HG02642 (cell line): Measurements from ENCODE around the gene URGCP.
A peak's percentile ranks its signal among the peaks of the same experiment; 100 is the strongest.

Source experiments
- ATAC-seq: cut with Tn5 transposase; IDR thresholded peaks from one replicate; pipeline ENCODE4 v1.9.1; 2021; ENCODE audit warnings: mild to moderate bottlenecking; ENCODE audit not compliant: unreplicated experiment, poor library complexity

The URGCP gene

GRCh38 chr7:43877968-43878864, 28.2 kb downstream of the URGCP start:
- ATAC-seq: no peak

- ATAC-seq: no peak
Observed at GRCh38 chr7:43876976-43877745, 29.2 kb downstream of the URGCP start.

- ATAC-seq: no peak
Observed at GRCh38 chr7:43876241-43876640, 30.2 kb downstream of the URGCP start.

DNA sequence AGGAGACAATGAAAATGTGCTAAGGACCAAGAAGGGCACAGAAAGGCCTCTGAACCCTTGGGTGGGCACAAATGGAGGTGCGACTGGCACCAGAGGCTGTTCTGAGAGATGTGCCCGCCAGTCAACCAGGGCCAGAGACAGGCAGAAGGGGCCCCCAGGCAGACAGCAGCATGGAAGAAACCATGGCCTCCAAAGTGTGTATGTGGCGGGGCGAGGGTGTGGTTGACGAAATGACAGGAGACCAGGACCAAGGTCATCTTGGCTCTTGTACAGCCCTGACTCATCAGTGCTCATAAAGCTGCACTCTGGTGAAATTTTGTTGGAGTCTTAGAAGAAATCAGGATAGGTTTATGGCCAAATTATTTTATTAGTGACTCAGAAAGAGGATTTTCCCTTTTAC, 33.1 kb downstream of the URGCP start:
- ATAC-seq: no peak

- ATAC-seq: no peak
Observed at GRCh38 chr7:43872406-43873110, 33.8 kb downstream of the URGCP start.

- ATAC-seq: no peak
Observed at GRCh38 chr7:43871064-43871463, 35.3 kb downstream of the URGCP start.

- ATAC-seq: no peak
Observed at GRCh38 chr7:43870316-43870715, 36.1 kb downstream of the URGCP start.

DNA sequence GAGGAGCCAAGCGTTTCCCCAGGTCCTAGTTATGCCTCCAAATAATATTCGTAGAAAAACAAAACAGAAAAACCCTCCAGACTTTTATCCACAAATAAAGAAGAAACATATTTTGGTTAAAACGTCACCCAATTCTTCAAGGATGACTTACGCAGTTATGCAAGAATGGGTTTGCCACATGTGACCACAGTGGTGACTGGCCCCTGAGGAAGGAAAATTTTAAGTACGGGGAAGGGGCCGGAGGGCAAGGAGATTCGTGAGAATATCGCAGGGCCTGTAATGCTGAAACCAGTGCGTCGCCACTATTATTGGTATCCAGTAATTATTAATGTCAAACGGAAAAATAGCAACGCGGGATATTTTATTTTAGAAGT, 36.5 kb downstream of the URGCP start:
- ATAC-seq: peak; percentile 11

- ATAC-seq: peak; percentile 91
Observed at GRCh38 chr7:43869006-43869866, 37.2 kb downstream of the URGCP start, which contains the start of gene MRPS24. Gene MRPS24 (minus strand): TSS chr7:43869517. CDS start chr7:43869495, 22 bp downstream.

DNA sequence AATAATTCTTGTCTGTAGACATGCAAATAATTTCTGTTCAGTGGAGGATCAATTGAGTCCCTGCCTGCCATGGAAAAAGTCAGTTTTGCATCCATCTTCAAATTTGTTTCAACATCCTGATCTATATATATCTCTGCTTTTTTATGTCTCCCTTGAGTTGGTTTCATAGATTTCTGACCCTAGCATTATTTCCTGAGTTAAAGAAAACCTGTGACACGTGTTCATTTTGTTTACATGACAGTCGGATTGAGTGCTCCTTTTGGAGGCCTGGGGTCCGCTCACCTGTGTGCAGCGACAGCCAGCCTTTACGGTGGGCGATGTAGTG, 37.8 kb downstream of the URGCP start:
- ATAC-seq: no peak

DNA sequence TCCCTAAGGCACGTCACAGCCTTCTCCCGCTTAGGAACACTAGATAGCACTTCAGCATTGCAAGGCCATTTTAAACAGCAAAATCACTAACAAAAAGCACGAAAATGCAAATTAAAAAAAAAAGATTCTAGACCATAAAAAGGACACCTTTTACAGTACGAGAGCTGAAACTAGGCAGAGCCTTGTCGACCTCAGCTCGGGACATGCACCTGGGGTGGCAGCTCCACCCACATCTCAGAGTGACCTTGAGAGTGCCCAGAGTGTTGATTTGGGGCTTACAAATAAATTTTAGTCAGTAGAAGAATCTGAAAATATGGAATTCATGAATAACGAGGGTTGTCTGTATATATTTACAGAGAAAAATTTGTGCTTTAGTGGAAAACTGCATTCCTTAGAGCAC, 38.2 kb downstream of the URGCP start:
- no peak for ATAC-seq

DNA sequence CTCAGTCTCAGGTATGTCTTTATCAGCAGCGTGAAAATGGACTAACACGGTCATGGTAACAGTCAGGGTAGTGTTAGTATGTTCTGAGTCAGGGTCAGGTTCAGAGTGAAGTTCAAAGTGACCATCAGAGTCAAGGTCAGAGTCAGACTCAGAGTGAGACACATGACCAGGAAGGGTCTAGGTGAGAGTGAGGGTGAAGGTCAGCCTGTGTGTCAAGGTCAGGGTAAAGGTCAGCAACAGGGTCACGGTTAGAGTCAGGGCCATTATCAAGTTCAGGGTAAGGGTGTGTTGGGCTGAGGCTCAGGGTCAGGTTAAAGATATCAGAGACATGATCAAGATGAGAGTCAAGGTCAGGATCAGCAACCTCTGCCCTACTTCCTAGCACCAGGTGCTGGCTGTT, 41.1 kb downstream of the URGCP start:
- no peak for ATAC-seq

DNA sequence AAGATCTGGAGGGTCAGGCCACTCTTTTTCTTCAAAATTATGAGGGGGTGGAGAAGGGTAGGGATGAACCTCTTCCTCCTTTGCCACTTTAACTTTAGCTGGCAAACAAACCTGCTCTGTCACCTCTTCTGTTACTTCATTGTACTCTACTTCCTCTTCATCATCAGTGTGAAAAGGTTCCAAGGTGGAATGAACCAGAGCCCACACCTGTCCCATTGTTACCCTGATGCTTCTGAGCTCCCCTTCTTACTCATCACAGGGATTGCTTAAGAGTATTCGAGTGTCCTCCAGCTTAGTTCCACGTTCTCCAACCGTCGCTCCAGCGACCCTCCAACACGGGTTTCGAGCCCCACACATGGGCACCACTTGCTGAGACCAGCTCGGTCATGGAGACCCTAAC, 42.3 kb downstream of the URGCP start:
- ATAC-seq: no peak

DNA sequence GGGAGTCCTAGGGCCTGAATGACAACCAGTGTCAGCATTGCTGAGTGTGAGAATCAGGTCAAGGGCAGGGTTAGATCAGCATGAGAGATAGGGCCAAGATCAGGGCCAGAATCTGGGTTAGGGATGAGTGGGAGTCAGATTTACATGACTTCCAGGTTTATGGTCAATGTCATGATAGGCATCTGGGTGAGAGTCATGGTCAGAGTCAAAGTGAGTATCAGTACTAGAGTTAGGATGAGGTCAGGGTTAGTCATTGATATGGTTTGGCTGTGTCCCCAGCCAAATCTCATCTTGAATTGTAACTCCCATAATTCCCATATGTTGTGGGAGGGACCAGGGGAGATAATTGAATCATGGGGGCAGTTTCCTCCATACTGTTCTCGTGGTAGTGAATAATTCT, 49.4 kb downstream of the URGCP start:
- ATAC-seq: no peak

DNA sequence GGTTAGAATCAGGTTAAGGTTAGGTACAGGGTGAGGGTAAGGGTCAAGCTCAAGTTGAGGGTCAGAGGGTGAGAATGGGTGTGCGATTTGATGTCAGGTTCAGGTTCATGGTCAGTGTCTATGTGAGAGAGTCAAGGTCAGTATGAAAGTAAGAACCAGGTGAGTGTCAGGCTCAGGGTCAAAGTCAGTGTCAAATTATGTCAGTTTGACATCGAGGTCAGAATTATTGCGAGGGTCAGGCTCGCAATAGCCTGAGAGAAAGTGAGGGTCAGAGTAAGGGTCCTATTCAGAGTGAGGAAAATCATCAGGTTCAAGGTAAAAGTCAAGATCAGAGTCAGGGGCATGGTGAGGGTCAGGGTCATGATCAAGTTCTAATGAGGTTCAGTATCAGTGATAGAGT, 50.1 kb downstream of the URGCP start:
- no peak for ATAC-seq

- no peak for ATAC-seq
Observed at GRCh38 chr7:43855176-43855575, 51.2 kb downstream of the URGCP start.

GRCh38 chr7:43851805-43852204, 54.6 kb downstream of the URGCP start:
- ATAC-seq: no peak

- ATAC-seq: no peak
Observed at GRCh38 chr7:43850348-43851116, 55.9 kb downstream of the URGCP start.

- no peak for ATAC-seq
Observed at GRCh38 chr7:43849047-43849446, 57.3 kb downstream of the URGCP start.
